Measurements from ENCODE around the gene ZDHHC14.

ZDHHC14 gene

GRCh38 chr6:157520117-157520406, 139.1 kb downstream of the ZDHHC14 start:
- DNase-seq, result no peak

GRCh38 chr6:157520596-157521361, 139.8 kb downstream of the ZDHHC14 start:
- DNase-seq, result no peak

GRCh38 chr6:157521362-157522335, 140.7 kb downstream of the ZDHHC14 start:
- peak in 1 of 2 donors; percentile 45 for DNase-seq

DNA sequence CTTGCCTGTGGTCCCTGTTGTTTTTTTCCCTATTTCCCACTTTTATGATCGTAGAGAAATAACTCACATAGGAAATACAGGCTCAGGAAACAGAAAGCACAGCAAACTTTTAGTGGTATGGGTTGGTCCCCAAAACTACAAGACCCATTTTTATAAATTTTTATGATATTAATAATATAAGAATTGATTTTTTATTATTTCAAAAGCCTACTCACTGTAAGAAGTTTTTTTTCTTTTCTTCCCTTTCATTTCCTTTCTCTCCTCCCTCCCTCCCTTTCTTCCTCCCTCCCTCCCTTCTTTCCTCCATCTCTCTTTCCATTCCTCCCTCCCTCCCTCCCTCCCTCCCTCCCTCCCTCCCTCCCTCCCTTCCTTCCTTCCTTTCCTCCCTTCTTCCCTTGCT, 141.5 kb downstream of the ZDHHC14 start:
- no peak for DNase-seq

DNA sequence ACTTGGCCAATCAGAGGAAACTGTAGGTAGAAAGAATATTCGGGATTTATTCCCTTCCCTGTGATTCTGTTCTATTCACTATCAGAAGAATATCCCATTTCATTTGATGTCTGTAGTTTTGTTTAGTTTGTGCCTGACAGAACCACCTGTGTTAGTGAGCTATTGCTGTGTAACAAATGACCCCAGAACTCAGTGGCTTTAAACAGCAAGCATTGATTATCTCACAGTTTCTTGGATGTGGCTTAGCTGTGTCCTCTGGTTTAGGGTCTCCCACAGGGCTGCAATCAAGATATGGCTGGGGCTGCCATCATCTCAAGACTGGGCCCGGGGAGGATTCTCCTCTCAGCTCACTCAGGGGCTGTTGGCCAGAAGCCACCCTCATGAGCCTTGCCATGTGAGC, 143.7 kb downstream of the ZDHHC14 start:
- no peak for DNase-seq

DNA sequence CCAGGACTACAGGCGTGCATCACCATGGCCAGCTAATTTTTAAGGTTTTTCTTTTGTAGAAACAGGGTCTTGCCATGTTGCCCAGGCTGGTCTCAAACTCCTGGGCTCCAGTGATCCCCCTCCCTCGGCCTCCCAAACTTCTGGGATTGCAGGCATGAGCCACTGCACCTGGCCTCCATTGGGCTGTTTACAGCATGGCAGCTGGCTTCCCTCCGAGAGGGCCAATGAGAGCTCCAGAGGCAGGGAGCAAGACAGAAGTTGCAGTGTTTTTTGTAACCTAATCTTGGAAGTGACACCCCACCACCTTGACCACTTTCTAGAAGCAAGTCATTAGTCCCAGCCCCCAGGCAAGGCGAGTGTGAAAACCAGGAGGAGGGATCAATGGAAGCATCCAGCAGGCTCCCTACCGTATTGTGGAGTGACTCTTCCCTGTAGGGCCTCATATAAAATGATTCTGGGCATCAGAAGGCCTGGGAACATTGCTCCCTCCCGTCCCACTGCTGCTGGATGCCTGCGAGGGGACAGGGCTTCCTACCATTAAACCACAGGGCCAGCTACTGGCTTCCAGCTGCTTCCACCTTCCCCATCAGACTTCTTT, 144.4 kb downstream of the ZDHHC14 start:
- DNase-seq, result no peak

- DNase-seq, result no peak
Measured at GRCh38 chr6:157525918-157526425, 145.0 kb downstream of the ZDHHC14 start.

DNA sequence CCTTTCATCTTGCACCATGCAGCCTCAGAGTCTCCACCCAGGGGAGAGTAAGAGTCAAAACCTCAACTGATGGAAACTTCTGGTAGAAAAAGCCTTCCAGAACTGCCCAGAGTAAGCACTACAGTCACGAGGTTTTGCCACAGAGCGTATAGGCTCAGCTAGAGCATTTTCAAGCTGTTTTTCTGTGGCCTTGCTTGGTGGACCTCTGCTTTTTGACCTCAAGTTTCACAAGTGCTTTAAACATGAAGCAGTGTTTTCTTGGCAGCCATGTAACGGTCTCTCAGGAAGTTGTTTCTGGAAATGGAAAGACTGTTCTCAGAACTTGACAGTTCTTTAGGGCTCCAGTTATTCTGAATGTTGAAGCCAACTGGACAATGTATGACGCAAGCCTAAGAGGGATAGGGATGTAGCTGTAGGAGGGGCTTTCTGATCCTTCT, 146.5 kb downstream of the ZDHHC14 start:
- peak in 1 of 2 donors; percentile 14 for DNase-seq

- DNase-seq, result peak in 1 of 2 donors; percentile 19
Measured at GRCh38 chr6:157528931-157529653, 148.1 kb downstream of the ZDHHC14 start.

GRCh38 chr6:157529654-157530039, 148.7 kb downstream of the ZDHHC14 start:
- DNase-seq, result no peak

DNA sequence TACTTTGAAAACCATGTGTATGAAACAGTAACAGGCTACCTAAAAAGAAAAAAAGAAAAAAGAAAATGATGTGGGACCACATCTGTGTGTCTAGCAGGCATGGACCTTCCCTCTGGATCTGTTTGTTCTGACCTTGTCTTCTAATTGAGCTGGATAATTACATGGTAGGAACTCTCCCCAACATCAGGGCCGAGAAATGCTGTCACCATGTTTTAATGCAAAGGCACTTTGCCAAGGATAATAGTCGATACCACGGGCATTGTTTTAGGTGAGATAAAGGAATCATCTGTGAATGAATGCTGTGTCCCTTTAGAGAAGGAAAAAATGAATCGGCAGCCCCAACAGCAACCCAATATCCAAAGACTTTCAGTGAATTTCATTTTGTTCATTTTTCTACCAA, 149.1 kb downstream of the ZDHHC14 start:
- DNase-seq, result no peak

DNA sequence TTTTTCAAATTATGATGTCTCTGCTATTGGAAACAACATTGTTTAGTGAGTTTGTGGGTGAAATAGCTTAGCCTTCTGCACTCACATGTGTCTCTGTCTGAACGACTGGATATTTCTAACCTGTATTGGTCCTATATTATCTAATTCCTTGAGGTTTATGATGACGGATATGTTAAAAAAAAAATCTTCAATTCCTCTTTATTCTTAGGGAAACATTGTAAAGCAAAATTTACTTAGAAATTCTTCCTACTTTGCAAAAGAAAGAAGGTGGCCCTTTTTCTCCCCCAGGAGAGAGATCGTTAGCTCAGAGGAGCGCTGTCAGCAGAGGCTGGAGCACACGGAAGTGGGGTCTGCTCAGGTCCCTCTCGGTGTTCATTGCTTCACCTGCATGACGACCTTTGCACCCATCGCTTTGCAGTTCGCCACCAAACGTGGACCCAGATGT, 149.8 kb downstream of the ZDHHC14 start:
- no peak for DNase-seq

- no peak for DNase-seq
Measured at GRCh38 chr6:157531169-157531985, 150.4 kb downstream of the ZDHHC14 start.

GRCh38 chr6:157531986-157532365, 151.0 kb downstream of the ZDHHC14 start:
- DNase-seq, result no peak

DNA sequence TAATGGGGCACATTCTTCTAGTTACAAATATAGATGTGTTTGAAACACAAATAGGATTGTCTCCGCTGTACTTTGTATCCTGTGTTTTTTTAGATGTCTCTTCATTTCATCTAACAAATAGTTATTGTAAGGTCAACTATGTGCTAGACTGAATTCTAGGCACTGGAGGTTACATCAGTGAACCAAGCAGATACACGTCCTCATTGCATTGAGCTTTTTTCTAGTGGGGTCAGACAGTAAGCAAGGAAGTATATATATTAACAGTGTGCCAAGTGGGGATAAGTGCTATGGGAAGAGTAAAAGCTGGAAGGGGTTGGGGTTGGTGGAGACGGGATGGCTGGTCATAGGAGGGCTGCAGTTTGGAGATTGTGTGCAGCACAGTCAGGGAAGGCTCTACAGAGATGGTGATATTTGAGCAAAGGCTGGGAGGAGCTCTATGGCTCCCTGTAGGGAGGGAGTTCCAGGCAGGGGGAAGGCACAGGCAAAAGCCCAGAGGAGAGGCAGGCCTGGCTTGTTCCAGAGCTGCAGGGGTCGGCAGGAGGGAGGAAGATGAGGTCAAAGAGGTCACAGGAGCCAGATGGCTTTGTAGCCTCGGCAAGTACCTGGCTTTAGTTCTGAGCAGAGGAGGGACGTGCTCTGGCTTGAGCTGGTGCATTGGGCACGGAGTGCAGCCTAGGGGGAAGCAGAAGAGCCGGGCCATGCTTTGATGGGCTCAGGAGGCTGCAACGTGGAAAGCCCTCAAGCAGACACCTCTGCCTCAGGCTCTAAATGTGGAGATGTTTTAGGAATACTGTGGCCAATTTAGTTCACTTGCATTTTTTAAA, 152.3 kb downstream of the ZDHHC14 start:
- DNase-seq, result no peak

DNA sequence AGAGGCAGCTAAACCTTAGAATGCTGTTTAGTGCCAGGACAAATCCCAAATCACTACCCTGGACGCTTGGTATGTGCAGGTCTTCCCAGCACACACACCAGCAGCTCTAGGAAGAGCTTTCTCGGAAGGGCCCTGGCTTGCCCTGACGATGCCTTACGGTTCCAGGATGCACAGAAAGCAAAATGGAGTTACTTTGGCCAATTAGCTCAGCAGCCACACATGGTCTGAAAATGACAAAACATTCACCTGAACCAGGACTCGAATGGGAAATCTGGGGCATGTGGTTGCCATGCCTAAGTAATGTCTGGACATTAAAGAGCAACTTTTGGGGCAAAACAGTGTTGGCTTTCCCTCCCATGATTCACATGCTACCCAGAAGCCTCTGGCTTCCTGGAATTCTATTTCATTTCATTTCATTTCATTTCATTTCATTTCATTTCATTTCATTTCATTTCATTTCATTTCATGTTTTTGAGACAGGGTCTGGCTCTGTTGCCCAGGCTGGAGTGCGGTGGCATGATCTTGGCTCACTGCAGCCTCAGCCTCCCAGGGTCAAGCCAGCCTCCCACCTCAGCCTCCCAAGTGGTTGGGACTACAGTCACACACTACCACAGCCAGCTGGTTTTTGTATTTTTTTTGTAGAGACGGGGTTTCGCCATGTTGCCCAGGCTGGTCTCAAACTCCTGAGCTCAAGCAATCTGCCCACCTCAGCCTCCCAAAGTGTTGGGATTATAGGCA, 153.3 kb downstream of the ZDHHC14 start:
- DNase-seq, result no peak

- no peak for DNase-seq
Measured at GRCh38 chr6:157534977-157535339, 154.0 kb downstream of the ZDHHC14 start.

- peak; percentile 52 to 55 for DNase-seq
Measured at GRCh38 chr6:157535340-157536222, 154.6 kb downstream of the ZDHHC14 start.

- no peak for DNase-seq
Measured at GRCh38 chr6:157536223-157536545, 155.2 kb downstream of the ZDHHC14 start.
